ENCODE results near the gene PARVB. TPM values are rescaled to one million over a fixed set of nuclear protein-coding genes. Genes with fewer than 3 reads are reported as not detected.

The PARVB gene
- total RNA-seq, 1 donor from 2014 or later, result 94.6 TPM

- TF ChIP-seq, protein P1, sequence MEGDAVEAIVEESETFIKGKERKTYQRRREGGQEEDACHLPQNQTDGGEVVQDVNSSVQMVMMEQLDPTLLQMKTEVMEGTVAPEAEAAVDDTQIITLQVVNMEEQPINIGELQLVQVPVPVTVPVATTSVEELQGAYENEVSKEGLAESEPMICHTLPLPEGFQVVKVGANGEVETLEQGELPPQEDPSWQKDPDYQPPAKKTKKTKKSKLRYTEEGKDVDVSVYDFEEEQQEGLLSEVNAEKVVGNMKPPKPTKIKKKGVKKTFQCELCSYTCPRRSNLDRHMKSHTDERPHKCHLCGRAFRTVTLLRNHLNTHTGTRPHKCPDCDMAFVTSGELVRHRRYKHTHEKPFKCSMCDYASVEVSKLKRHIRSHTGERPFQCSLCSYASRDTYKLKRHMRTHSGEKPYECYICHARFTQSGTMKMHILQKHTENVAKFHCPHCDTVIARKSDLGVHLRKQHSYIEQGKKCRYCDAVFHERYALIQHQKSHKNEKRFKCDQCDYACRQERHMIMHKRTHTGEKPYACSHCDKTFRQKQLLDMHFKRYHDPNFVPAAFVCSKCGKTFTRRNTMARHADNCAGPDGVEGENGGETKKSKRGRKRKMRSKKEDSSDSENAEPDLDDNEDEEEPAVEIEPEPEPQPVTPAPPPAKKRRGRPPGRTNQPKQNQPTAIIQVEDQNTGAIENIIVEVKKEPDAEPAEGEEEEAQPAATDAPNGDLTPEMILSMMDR (IDR thresholded peaks at IDR 0.05; ENCODE audit: insufficient read depth, low read length, poor library complexity, severe bottlenecking), result no peak
- H3K4me3 ChIP-seq (ENCODE audit: low read depth, low read length), result no peak overlapping the region
- no peaks in the 10 kb centered on the region for H3K27me3 ChIP-seq (ENCODE audit: control insufficient read depth, insufficient read depth, low read length)
- no peak for DNase-seq (ENCODE audit: low read depth)
- no peaks in the 10 kb centered on the region for H3K36me3 ChIP-seq (ENCODE audit: control insufficient read depth, insufficient read depth, low read length)
These were observed 69.7 kb downstream of the PARVB start for GRCh38 chr22:44093791-44094190.

- Histone ChIP-seq H3K27me3 (ENCODE audit: control insufficient read depth, insufficient read depth, low read length) (no peaks in the 10 kb centered on the region), H3K36me3 (ENCODE audit: control insufficient read depth, insufficient read depth, low read length) (no peaks in the 10 kb centered on the region), H3K4me3 (ENCODE audit: low read depth, low read length) (no peak overlapping the region)
- TF ChIP-seq, protein P1 (IDR thresholded peaks at IDR 0.05; ENCODE audit: insufficient read depth, low read length, poor library complexity, severe bottlenecking), result no peak
- no peak for DNase-seq (ENCODE audit: low read depth)
These were observed 70.7 kb downstream of the PARVB start for GRCh38 chr22:44094751-44095302.

- H3K27me3 ChIP-seq (ENCODE audit: control insufficient read depth, insufficient read depth, low read length), result no peaks in the 10 kb centered on the region
- H3K36me3 ChIP-seq (ENCODE audit: control insufficient read depth, insufficient read depth, low read length), result no peaks in the 10 kb centered on the region
- no peak overlapping the region for H3K4me3 ChIP-seq (ENCODE audit: low read depth, low read length)
- DNase-seq (ENCODE audit: low read depth), result no peak
- TF ChIP-seq, protein P1 (IDR thresholded peaks at IDR 0.05; ENCODE audit: insufficient read depth, low read length, poor library complexity, severe bottlenecking), result no peak
These were observed 72.6 kb downstream of the PARVB start for GRCh38 chr22:44096736-44097135.

- TF ChIP-seq, protein P1 (IDR thresholded peaks at IDR 0.05; ENCODE audit: insufficient read depth, low read length, poor library complexity, severe bottlenecking), result no peak
- Histone ChIP-seq H3K4me3 (ENCODE audit: low read depth, low read length) (no peak overlapping the region), H3K27me3 (ENCODE audit: control insufficient read depth, insufficient read depth, low read length) (no peaks in the 10 kb centered on the region), H3K36me3 (ENCODE audit: control insufficient read depth, insufficient read depth, low read length) (no peaks in the 10 kb centered on the region)
- DNase-seq (ENCODE audit: low read depth), result no peak
These were observed 73.3 kb downstream of the PARVB start for GRCh38 chr22:44097263-44098020.

DNA sequence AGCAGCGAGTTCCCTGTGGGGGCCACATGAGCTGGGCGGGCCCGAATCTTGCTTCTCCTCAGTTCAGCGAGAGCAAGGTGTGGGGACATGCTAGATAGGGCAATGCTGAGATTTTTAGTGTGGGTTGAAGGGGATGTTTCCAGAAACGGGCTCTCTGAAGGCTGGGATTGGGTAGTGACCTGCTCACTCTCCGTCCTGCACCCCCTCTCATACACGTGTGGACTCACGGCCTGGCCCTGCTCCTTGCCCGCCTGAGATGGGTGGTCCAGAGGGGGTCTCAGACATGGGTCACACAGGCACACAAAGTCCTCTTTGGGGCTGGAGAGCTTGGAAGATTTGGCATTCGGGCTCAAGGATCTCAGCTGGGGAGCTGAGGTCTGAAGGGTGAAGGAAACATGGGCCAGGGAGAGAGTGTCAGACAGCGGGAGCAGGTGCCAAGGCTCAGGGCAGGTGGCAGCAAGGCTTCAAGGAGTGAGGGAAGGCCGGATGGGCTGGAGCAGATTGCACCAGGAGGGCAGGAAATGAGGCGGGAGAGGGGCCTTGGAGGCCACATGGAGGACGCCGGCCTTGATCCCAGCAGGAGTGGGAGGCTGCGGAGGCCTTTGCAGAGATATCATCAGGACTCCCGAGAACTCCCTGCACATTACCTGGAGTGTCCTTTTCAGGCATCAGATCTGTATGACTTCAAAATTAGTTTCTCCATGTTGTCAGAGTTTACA, 74.1 kb downstream of the PARVB start:
- TF ChIP-seq, protein P1 (IDR thresholded peaks at IDR 0.05; ENCODE audit: insufficient read depth, low read length, poor library complexity, severe bottlenecking), result no peak
- Histone ChIP-seq H3K4me3 (ENCODE audit: low read depth, low read length) (no peak overlapping the region), H3K36me3 (ENCODE audit: control insufficient read depth, insufficient read depth, low read length) (no peaks in the 10 kb centered on the region), H3K27me3 (ENCODE audit: control insufficient read depth, insufficient read depth, low read length) (no peaks in the 10 kb centered on the region)
- no peak for DNase-seq (ENCODE audit: low read depth)
